Testis (tissue), 3 donors: ENCODE measurements around the gene RBM12. TPM values are rescaled to one million over a fixed set of nuclear protein-coding genes. Genes with fewer than 3 reads are reported as not detected.
A peak's percentile ranks its signal among the peaks of the same experiment; 100 is the strongest.

Experiments used
- DNase-seq: peaks from one replicate; pipeline ENCODE4 v3.0.0-alpha.2; 2019
- H3K27ac ChIP-seq, 2 donors: fragments of 200-600 bp; sonication (generic); one replicate each; pipeline ENCODE4 v1.5.1; 2019
- H3K27me3 ChIP-seq: fragments of 200-600 bp; sonication (generic); one replicate; pipeline ENCODE4 v1.5.1; 2019
- H3K36me3 ChIP-seq: fragments of 200-600 bp; sonication (generic); one replicate; pipeline ENCODE4 v1.5.1; 2017; ENCODE audit warnings: low read depth; ENCODE audit errors: missing control alignments
- H3K4me1 ChIP-seq: fragments of 200-600 bp; sonication (generic); one replicate; pipeline ENCODE4 v1.5.1; 2019
- H3K4me3 ChIP-seq, 2 donors: fragments of 200-600 bp; sonication (generic); one replicate each; pipeline ENCODE4 v1.5.1; 2017 to 2019
- H3K9me3 ChIP-seq: fragments of 200-600 bp; sonication (generic); one replicate; pipeline ENCODE4 v1.5.1; 2017
- CTCF ChIP-seq, 3 experiments: fragments of 450-650 bp in 2 of 3; fragments of 200-600 bp in 1 of 3; sonication (generic) in 1 of 3; IDR thresholded peaks; one replicate each; pipeline ENCODE4 v1.5.1; 2016 to 2019; ENCODE audit warnings: antibody characterized with exemption in 3 of 3, mild to moderate bottlenecking in 2 of 3, moderate library complexity in 1 of 3
- POLR2A ChIP-seq: fragments of 450-650 bp; IDR thresholded peaks from one replicate; pipeline ENCODE4 v1.6.1; 2017; ENCODE audit warnings: antibody characterized with exemption, mild to moderate bottlenecking, moderate library complexity
- WGBS, 2 donors: methylation state at CpG; one replicate each; pipeline ENCODE4 v1.1.5; 2018; 5-methylcytosine and 5-hydroxymethylcytosine counted together
- intact Hi-C: fragments of 100-400 bp; cut with DNase I; formaldehyde crosslinking; loops from one replicate; pipeline ENCODE4 v1.15.1; 2023; ENCODE audit warnings: low total_unique reads
- polyA plus RNA-seq: library from polyadenylated mRNA; stranded (reverse); fragments of 350-450 nt; fragmentation: Illumina TruSeq; extraction: RNeasy Lipid Tissue Mini Kit (QIAGEN cat#74804); gene quantifications from one replicate; pipeline ENCODE4 v1.2.3, GENCODE V29; 2014; ENCODE audit warnings: low read depth, low replicate concordance; ENCODE audit not compliant: insufficient read depth
- total RNA-seq, 2 donors: library from RNA; depleted of rRNA; stranded (reverse); fragments of >200 nt; gene quantifications; one replicate each; pipeline ENCODE4 v1.2.3, GENCODE V29; 2016

RBM12 gene
- total and polyA plus RNA-seq, 3 donors from 2014 or later: 40.8 to 54.9 (median 46.3) TPM

GRCh38 chr20:35611482-35611881 lies 53.2 kb downstream of the RBM12 start:
- H3K4me3 ChIP-seq: no peak overlapping the region
- DNase-seq: no peak
- intact Hi-C loops: no loop called here
- H3K9me3 ChIP-seq: no peaks in the 10 kb centered on the region
- no peaks in the 10 kb centered on the region for H3K27me3 ChIP-seq
- peak overlapping the region in 1 of 2 donors; percentile 30 for H3K27ac ChIP-seq
- 83 to 87% methylated on average over 2 of the region's 2 CpGs for WGBS, 2 donors
- no peaks in the 10 kb centered on the region for H3K36me3 ChIP-seq
- H3K4me1 ChIP-seq: peaks cover 3% of the 10 kb centered on the region
- TF ChIP-seq POLR2A (no peak), CTCF (IDR thresholded peaks at IDR 0.05) (no peak)

GRCh38 chr20:35610833-35611427 lies 53.8 kb downstream of the RBM12 start:
- TF ChIP-seq POLR2A (no peak), CTCF (IDR thresholded peaks at IDR 0.05) (no peak)
- peak; percentile 63 for DNase-seq
- no peaks in the 10 kb centered on the region for H3K36me3 ChIP-seq
- no peak overlapping the region for H3K4me3 ChIP-seq
- peaks cover 3% of the 10 kb centered on the region for H3K4me1 ChIP-seq
- H3K27me3 ChIP-seq: no peaks in the 10 kb centered on the region
- intact Hi-C loops: no loop called here
- 74 to 79% methylated on average over 9 of the region's 9 CpGs for WGBS, 2 donors
- H3K27ac ChIP-seq: peak overlapping the region in 1 of 2 donors; percentile 30
- no peaks in the 10 kb centered on the region for H3K9me3 ChIP-seq

GRCh38 chr20:35607003-35607735 lies 57.5 kb downstream of the RBM12 start:
- TF ChIP-seq POLR2A (no peak), CTCF (IDR thresholded peaks at IDR 0.05) (no peak)
- Histone ChIP-seq H3K4me3 (no peak overlapping the region), H3K4me1 (peaks cover 3% of the 10 kb centered on the region), H3K27me3 (no peaks in the 10 kb centered on the region), H3K9me3 (no peaks in the 10 kb centered on the region), H3K36me3 (no peaks in the 10 kb centered on the region), H3K27ac (no peak overlapping the region)
- no peak for DNase-seq
- WGBS, 2 donors: 80 to 88% methylated on average over 14 of the region's 14 CpGs
- intact Hi-C loops: no loop called here

GRCh38 chr20:35606127-35606526 lies 58.6 kb downstream of the RBM12 start:
- Histone ChIP-seq H3K27me3 (no peaks in the 10 kb centered on the region), H3K27ac (no peak overlapping the region), H3K4me1 (peaks cover 6% of the 10 kb centered on the region), H3K36me3 (no peaks in the 10 kb centered on the region), H3K4me3 (no peak overlapping the region), H3K9me3 (no peaks in the 10 kb centered on the region)
- 94 to 100% methylated on average over 1 to 4 of the region's 4 CpGs for WGBS, 2 donors
- DNase-seq: no peak
- intact Hi-C loops: no loop called here
- TF ChIP-seq POLR2A: no peak

GRCh38 chr20:35604449-35604747 lies 60.3 kb downstream of the RBM12 start:
- no peak overlapping the region for H3K4me3 ChIP-seq
- WGBS, 2 donors: 73 to 77% methylated on average over 4 of the region's 4 CpGs
- no peaks in the 10 kb centered on the region for H3K36me3 ChIP-seq
- no peak overlapping the region for H3K27ac ChIP-seq
- no peaks in the 10 kb centered on the region for H3K9me3 ChIP-seq
- DNase-seq: no peak
- intact Hi-C loops: no loop called here
- no peaks in the 10 kb centered on the region for H3K27me3 ChIP-seq
- H3K4me1 ChIP-seq: peaks cover 10% of the 10 kb centered on the region
- TF ChIP-seq POLR2A: no peak
- TF ChIP-seq CTCF (IDR thresholded peaks at IDR 0.05): no peak
